ENCODE data around the gene ARHGEF10L. TPM values are rescaled to one million over a fixed set of nuclear protein-coding genes. Genes with fewer than 3 reads are reported as not detected.

ARHGEF10L gene
- total RNA-seq, 1 donor = 39.1 TPM

DNA sequence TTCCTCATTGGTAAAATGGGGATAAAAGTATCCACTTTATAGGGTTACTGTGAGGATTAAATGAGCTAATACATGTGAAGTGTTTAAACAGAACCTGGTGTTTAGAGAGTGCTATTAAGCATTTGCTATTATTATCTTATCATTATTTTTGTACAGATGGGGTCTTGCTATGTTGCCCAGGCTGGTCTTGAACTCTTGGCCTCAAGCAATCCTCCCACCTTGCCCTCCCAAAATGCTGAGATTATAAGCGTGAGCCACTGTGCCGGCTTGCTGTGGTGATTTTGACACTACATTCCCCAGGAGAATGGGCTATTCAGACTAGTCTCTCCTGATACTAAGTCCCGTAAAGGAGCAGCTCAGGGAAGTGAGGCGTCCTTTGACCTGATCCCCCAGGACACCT is 6.3 kb upstream of the ARHGEF10L start:
- H3K79me2 ChIP-seq (ENCODE audit: insufficient read depth, low read length) = no peaks in the 10 kb centered on the region
- no peaks in the 10 kb centered on the region for H3K36me3 ChIP-seq (ENCODE audit: insufficient read depth, low read length)
- no peak for DNase-seq (ENCODE audit: insufficient read length, low spot score, missing footprints)
- TF ChIP-seq, protein P1, sequence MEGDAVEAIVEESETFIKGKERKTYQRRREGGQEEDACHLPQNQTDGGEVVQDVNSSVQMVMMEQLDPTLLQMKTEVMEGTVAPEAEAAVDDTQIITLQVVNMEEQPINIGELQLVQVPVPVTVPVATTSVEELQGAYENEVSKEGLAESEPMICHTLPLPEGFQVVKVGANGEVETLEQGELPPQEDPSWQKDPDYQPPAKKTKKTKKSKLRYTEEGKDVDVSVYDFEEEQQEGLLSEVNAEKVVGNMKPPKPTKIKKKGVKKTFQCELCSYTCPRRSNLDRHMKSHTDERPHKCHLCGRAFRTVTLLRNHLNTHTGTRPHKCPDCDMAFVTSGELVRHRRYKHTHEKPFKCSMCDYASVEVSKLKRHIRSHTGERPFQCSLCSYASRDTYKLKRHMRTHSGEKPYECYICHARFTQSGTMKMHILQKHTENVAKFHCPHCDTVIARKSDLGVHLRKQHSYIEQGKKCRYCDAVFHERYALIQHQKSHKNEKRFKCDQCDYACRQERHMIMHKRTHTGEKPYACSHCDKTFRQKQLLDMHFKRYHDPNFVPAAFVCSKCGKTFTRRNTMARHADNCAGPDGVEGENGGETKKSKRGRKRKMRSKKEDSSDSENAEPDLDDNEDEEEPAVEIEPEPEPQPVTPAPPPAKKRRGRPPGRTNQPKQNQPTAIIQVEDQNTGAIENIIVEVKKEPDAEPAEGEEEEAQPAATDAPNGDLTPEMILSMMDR (IDR thresholded peaks at IDR 0.05; ENCODE audit: extremely low read depth, low read depth, low read length) = no peak
- no peak overlapping the region for H2AFZ ChIP-seq (ENCODE audit: low read length)
- no peaks in the 10 kb centered on the region for H4K20me1 ChIP-seq (ENCODE audit: insufficient read depth, low read length)
- peaks cover 5% of the 10 kb centered on the region for H3K4me1 ChIP-seq (ENCODE audit: insufficient read depth, low read length)
- H3K4me2 ChIP-seq (ENCODE audit: insufficient read depth, low read length) = no peak overlapping the region
- no peaks in the 10 kb centered on the region for H3K27me3 ChIP-seq (ENCODE audit: insufficient read depth, low read length)
- H3K9me3 ChIP-seq (ENCODE audit: low read depth, low read length) = no peaks in the 10 kb centered on the region
- H3K27ac ChIP-seq (ENCODE audit: low read depth, low read length) = no peak overlapping the region
- H3K4me3 ChIP-seq (ENCODE audit: insufficient read depth, low read length) = no peak overlapping the region

DNA sequence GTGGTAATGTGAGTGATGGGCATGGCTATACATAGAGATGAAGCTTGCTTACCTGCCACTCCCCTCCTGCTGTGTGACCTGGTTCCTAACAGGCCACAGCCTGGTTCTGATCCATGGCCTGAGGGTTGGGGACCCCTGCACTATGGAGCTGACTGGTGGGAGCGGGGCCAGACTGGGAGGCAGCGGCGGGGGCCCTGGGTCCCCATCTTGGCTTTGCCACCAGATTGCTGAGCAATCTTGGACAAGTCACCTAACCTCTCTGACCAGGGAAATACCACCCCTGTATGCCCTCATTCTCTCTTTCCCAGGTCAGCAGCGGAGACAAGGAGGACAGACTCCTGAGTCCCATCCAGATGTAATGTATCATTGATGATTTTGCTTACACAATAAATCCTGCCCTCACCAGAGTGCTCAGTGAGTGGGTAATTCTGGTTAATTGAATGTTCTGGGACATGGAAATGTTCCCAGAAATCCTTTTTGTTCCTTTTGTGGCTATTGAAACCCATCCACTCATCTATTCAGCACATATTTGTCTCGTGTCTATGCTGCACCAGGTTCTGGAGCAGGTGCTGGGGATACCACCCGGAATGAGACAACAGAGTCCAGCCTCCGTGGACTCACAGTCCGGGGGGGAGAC is 4.1 kb upstream of the ARHGEF10L start:
- H3K9me3 ChIP-seq (ENCODE audit: low read depth, low read length) = no peaks in the 10 kb centered on the region
- no peak overlapping the region for H2AFZ ChIP-seq (ENCODE audit: low read length)
- peaks cover 6% of the 10 kb centered on the region for H3K79me2 ChIP-seq (ENCODE audit: insufficient read depth, low read length)
- no peak overlapping the region for H3K4me3 ChIP-seq (ENCODE audit: insufficient read depth, low read length)
- H3K27me3 ChIP-seq (ENCODE audit: insufficient read depth, low read length) = no peaks in the 10 kb centered on the region
- no peak overlapping the region for H3K27ac ChIP-seq (ENCODE audit: low read depth, low read length)
- H3K36me3 ChIP-seq (ENCODE audit: insufficient read depth, low read length) = no peaks in the 10 kb centered on the region
- no peaks in the 10 kb centered on the region for H4K20me1 ChIP-seq (ENCODE audit: insufficient read depth, low read length)
- no peak overlapping the region for H3K4me2 ChIP-seq (ENCODE audit: insufficient read depth, low read length)
- H3K4me1 ChIP-seq (ENCODE audit: insufficient read depth, low read length) = peaks cover 10% of the 10 kb centered on the region
- TF ChIP-seq, protein P1 (IDR thresholded peaks at IDR 0.05; ENCODE audit: extremely low read depth, low read depth, low read length) = no peak
- no peak for DNase-seq (ENCODE audit: insufficient read length, low spot score, missing footprints)

DNA sequence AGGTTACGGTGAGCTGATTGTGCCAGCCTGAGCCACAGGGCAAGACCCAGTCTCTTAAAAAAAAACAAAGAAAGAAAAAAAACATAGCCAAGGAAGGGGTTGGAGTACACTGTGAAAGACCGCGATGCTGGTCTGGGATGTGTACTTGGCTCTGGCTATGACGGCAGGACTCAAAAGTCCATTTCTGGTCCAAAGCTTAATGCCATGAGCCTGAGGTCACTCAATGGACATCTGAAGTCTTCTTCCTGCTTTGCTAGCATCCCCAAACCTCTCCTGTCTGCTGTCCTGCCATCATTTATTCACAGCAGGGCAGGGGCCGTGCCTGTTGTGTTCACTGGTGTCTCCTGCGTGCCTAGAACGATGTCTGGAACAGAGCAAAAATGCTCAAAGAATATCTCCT is 1.5 kb upstream of the ARHGEF10L start:
- no peak overlapping the region for H3K27ac ChIP-seq (ENCODE audit: low read depth, low read length)
- TF ChIP-seq, protein P1 (IDR thresholded peaks at IDR 0.05; ENCODE audit: extremely low read depth, low read depth, low read length) = no peak
- H2AFZ ChIP-seq (ENCODE audit: low read length) = peak overlapping the region; percentile 44
- H3K4me3 ChIP-seq (ENCODE audit: insufficient read depth, low read length) = no peak overlapping the region
- no peaks in the 10 kb centered on the region for H3K27me3 ChIP-seq (ENCODE audit: insufficient read depth, low read length)
- H3K4me1 ChIP-seq (ENCODE audit: insufficient read depth, low read length) = peaks cover 15% of the 10 kb centered on the region
- H3K79me2 ChIP-seq (ENCODE audit: insufficient read depth, low read length) = peaks cover 32% of the 10 kb centered on the region
- H3K9me3 ChIP-seq (ENCODE audit: low read depth, low read length) = no peaks in the 10 kb centered on the region
- peak; percentile 76 for DNase-seq (ENCODE audit: insufficient read length, low spot score, missing footprints)
- H4K20me1 ChIP-seq (ENCODE audit: insufficient read depth, low read length) = no peaks in the 10 kb centered on the region
- H3K4me2 ChIP-seq (ENCODE audit: insufficient read depth, low read length) = no peak overlapping the region
- no peaks in the 10 kb centered on the region for H3K36me3 ChIP-seq (ENCODE audit: insufficient read depth, low read length)

DNA sequence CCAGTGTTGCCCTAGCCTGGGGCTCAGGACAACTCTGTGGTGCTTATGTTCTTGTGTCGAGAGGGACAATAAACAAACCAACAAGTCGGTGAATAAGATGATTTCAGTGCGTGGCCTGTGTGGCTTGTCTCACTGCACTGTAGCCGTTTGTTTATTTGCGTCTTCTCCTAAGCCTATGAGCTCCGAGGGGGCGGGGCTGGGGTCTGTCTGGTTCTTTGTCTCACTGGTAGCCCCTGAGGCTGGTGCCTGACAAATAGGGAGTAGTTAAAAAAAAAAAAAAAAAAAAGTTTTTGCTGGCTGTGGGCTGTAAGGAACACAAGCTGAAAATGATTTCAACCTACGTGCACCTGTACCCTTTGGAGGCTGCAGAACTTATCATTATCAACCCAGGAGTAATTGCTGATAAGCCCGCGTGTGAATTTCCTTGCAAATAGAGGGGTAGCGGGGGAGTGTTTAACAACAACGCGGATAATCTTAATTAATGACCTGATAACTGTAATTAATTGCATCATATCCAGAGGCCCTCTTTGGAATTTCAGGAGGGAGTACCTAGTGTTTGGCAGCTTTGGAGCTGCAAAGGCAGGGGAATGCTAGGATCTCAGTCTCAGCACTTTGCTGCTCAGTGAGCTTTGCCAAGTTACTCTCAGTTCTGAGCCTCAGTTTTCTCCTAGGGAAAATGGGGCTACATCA is 925 bp upstream of the ARHGEF10L start:
- Histone ChIP-seq H2AFZ (ENCODE audit: low read length) (peak overlapping the region; percentile 44), H3K79me2 (ENCODE audit: insufficient read depth, low read length) (peaks cover 35% of the 10 kb centered on the region), H4K20me1 (ENCODE audit: insufficient read depth, low read length) (no peaks in the 10 kb centered on the region), H3K4me3 (ENCODE audit: insufficient read depth, low read length) (no peak overlapping the region), H3K36me3 (ENCODE audit: insufficient read depth, low read length) (no peaks in the 10 kb centered on the region), H3K27ac (ENCODE audit: low read depth, low read length) (no peak overlapping the region), H3K27me3 (ENCODE audit: insufficient read depth, low read length) (no peaks in the 10 kb centered on the region), H3K4me1 (ENCODE audit: insufficient read depth, low read length) (peaks cover 15% of the 10 kb centered on the region), H3K4me2 (ENCODE audit: insufficient read depth, low read length) (no peak overlapping the region), H3K9me3 (ENCODE audit: low read depth, low read length) (no peaks in the 10 kb centered on the region)
- no peak for DNase-seq (ENCODE audit: insufficient read length, low spot score, missing footprints)
- TF ChIP-seq, protein P1 (IDR thresholded peaks at IDR 0.05; ENCODE audit: extremely low read depth, low read depth, low read length) = no peak
